Progenitor cell of endocrine pancreas (in vitro differentiated cells): ENCODE measurements around the gene NCKAP5. TPM values are rescaled to one million over a fixed set of nuclear protein-coding genes. Genes with fewer than 3 reads are reported as not detected.
A peak's percentile ranks its signal among the peaks of the same experiment; 100 is the strongest.

ENCODE experiments used
- DNase-seq: peaks from one replicate; pipeline ENCODE4 v3.0.0; 2021; ENCODE audit warnings: low spot score; ENCODE audit not compliant: unreplicated experiment
- H3K27ac Mint-ChIP-seq: 2 replicates; pipeline ENCODE4 v1.8.0; 2021; ENCODE audit warnings: mild to moderate bottlenecking, moderate library complexity, mixed read lengths
- H3K27me3 Mint-ChIP-seq: 2 replicates; pipeline ENCODE4 v1.8.0; 2021; ENCODE audit warnings: mixed read lengths
- H3K36me3 Mint-ChIP-seq: 2 replicates; pipeline ENCODE4 v1.8.0; 2022; ENCODE audit warnings: mixed read lengths; ENCODE audit not compliant: insufficient read depth
- H3K4me1 Mint-ChIP-seq: 2 replicates; pipeline ENCODE4 v1.8.0; 2021; ENCODE audit warnings: low read depth, mixed read lengths
- H3K4me3 Mint-ChIP-seq: 2 replicates; pipeline ENCODE4 v1.8.0; 2021; ENCODE audit warnings: low read depth, mild to moderate bottlenecking, moderate library complexity, mixed read lengths
- H3K9me3 Mint-ChIP-seq: 2 replicates; pipeline ENCODE4 v1.8.0; 2021; ENCODE audit warnings: low read depth, mixed read lengths
- CTCF ChIP-seq: fragments of 200-600 bp; sonication (generic); IDR thresholded peaks from one replicate; pipeline ENCODE4 v1.5.0; 2021; ENCODE audit warnings: antibody characterized with exemption, mild to moderate bottlenecking; ENCODE audit not compliant: unreplicated experiment
- total RNA-seq: library from RNA; stranded (reverse); gene quantifications from 2 replicates; pipeline ENCODE4 v1.2.1, GENCODE V29; 2021

The NCKAP5 gene
- total RNA-seq, 1 donor from 2014 or later, result 1.7 TPM

GRCh38 chr2:132692816-132693215 is 875.4 kb downstream of the NCKAP5 start:
- peaks cover 1% of the 10 kb centered on the region for H3K36me3 Mint-ChIP-seq
- no peak for DNase-seq
- H3K9me3 Mint-ChIP-seq, result peaks cover 6% of the 10 kb centered on the region
- no peak for TF ChIP-seq CTCF
- H3K27me3 Mint-ChIP-seq, result no peaks in the 10 kb centered on the region
- H3K4me3 Mint-ChIP-seq, result no peak overlapping the region
- H3K27ac Mint-ChIP-seq, result no peak overlapping the region
- H3K4me1 Mint-ChIP-seq, result no peaks in the 10 kb centered on the region

GRCh38 chr2:132691556-132691955 is 876.7 kb downstream of the NCKAP5 start:
- Mint-ChIP-seq H3K27ac (no peak overlapping the region), H3K4me1 (no peaks in the 10 kb centered on the region), H3K9me3 (peaks cover 6% of the 10 kb centered on the region), H3K4me3 (no peak overlapping the region), H3K27me3 (no peaks in the 10 kb centered on the region), H3K36me3 (peaks cover 1% of the 10 kb centered on the region)
- no peak for DNase-seq
- TF ChIP-seq CTCF, result no peak

DNA sequence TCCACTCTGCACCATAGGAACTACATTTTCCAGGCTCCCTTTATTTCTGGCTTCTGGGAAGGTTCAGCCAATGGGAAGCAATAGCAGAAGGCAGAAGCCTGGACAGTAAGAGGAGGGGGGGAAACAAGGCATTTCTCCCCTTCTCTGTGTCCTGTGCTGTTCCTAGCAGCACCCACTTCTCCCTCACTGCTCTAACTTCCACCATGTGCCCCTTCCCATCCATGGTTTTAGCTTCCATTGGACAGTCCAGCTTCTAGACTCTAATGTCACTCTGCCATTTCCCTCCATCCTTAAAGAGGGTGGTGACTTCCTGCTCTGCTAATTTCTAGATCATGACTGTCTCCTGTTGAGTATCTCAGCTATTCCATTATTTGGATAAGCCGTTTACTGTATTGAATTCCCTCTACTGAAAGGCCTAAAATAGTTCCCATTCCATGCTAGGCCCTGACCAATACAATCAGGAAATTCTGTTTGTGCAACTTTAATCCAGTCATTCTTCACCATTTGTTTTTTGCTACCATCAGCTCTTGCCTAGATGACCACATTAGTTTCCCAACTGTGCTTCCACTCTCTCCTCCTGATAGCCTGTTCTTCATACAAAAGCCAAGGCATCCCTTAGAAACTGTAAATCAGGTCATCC is 877.5 kb downstream of the NCKAP5 start:
- Mint-ChIP-seq H3K36me3 (peaks cover 1% of the 10 kb centered on the region), H3K9me3 (peaks cover 6% of the 10 kb centered on the region), H3K4me3 (no peak overlapping the region), H3K27me3 (peaks cover 1% of the 10 kb centered on the region), H3K4me1 (no peaks in the 10 kb centered on the region), H3K27ac (peak overlapping the region; percentile 62)
- TF ChIP-seq CTCF, result no peak
- no peak for DNase-seq

- no peaks in the 10 kb centered on the region for H3K36me3 Mint-ChIP-seq
- H3K4me3 Mint-ChIP-seq, result no peak overlapping the region
- H3K4me1 Mint-ChIP-seq, result peaks cover 7% of the 10 kb centered on the region
- no peaks in the 10 kb centered on the region for H3K9me3 Mint-ChIP-seq
- no peak for DNase-seq
- peaks cover 17% of the 10 kb centered on the region for H3K27me3 Mint-ChIP-seq
- no peak for TF ChIP-seq CTCF
- no peak overlapping the region for H3K27ac Mint-ChIP-seq
Observed at GRCh38 chr2:132681766-132682165, 886.5 kb downstream of the NCKAP5 start.

- Mint-ChIP-seq H3K27me3 (peaks cover 17% of the 10 kb centered on the region), H3K27ac (no peak overlapping the region), H3K4me3 (no peak overlapping the region), H3K36me3 (no peaks in the 10 kb centered on the region), H3K9me3 (no peaks in the 10 kb centered on the region), H3K4me1 (peaks cover 7% of the 10 kb centered on the region)
- no peak for DNase-seq
- no peak for TF ChIP-seq CTCF
Observed at GRCh38 chr2:132680544-132680943, 887.7 kb downstream of the NCKAP5 start.
